Epithelial cell of esophagus (primary cell): Measurements from ENCODE around the gene SLC35F5.
"Not testable (repeated sequence)": the region's sequence is repeated elsewhere in the genome, so short reads cannot be mapped to it uniquely, and the experiment has no call there.

Experiments used
- DNase-seq: peaks from one replicate; pipeline ENCODE4 v3.0.0; 2010; ENCODE audit warnings: low read depth
- H3K4me3 ChIP-seq: 2 replicates; pipeline ENCODE4 v1.5.1; 2011; ENCODE audit warnings: mild to moderate bottlenecking, low read length, control low read depth
- TF ChIP-seq, protein P1 (sequence below): IDR thresholded peaks from 2 replicates; pipeline ENCODE4 v1.5.1; 2011; ENCODE audit warnings: low read depth, mild to moderate bottlenecking, low read length, control low read depth, inconsistent platforms; ENCODE audit not compliant: insufficient read depth; ENCODE audit errors: missing control alignments

SLC35F5 gene

DNA sequence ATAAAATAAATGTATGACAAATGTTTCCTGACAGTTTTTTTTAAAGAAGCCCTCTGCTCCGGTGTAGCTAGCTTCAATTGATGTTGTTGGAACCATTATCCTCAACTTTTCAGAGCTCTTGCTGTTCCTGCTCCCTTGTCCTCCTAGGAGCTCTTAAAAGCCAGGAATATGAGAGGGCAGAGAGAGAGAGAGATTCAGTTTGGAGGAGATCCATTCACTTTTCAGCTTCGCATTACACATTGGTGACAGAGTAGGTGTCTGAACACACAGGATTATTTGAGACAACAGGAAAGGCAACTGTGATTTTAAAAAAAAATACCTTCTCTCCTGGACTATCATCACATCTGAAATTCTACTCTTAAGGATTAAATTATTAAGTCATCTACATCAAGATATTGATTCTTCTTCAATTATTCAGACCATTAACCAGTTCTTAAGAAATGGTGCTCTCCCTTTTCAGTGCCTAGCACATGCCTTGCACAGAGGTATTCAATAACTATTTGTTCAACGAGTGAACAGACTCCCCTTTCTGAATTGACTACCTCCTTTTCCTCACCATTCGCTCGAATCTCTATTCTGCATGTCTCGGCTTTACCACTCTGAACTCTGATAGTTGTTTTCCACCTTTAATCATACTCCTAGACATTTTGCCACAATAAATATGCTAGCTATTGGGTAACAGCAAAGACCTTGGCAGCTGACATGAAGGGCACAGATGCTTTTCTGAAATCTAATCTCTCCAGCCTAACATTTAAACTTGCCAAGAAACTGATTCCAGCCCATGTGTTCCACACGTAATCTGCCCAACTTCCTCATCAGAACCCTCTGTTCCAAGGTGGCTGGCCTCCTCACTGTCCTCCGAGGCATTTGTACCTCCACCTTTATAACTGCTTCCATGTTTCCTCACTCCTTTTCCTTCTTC is 28.6 kb upstream of the SLC35F5 start:
- no peak overlapping the region for H3K4me3 ChIP-seq
- no peak for DNase-seq
- TF ChIP-seq, protein P1, sequence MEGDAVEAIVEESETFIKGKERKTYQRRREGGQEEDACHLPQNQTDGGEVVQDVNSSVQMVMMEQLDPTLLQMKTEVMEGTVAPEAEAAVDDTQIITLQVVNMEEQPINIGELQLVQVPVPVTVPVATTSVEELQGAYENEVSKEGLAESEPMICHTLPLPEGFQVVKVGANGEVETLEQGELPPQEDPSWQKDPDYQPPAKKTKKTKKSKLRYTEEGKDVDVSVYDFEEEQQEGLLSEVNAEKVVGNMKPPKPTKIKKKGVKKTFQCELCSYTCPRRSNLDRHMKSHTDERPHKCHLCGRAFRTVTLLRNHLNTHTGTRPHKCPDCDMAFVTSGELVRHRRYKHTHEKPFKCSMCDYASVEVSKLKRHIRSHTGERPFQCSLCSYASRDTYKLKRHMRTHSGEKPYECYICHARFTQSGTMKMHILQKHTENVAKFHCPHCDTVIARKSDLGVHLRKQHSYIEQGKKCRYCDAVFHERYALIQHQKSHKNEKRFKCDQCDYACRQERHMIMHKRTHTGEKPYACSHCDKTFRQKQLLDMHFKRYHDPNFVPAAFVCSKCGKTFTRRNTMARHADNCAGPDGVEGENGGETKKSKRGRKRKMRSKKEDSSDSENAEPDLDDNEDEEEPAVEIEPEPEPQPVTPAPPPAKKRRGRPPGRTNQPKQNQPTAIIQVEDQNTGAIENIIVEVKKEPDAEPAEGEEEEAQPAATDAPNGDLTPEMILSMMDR: no peak

DNA sequence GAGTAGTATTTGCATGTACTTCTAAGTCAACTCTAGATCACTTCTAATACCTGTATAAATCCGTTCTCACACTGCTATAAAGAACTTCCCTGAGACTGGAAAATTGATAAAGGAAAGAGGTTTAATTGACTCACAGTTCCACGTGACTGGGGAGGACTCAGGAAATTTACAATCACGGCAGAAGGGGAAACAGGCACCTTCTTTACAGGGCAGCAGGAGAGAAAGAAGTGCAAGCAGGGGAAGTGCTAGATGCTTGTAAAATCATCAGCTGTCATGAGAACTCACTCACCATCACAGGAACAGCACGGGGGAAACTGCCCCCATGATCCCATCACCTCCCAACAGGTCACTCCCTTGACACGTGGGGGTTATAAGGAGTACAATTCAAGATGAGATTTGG is 24.0 kb upstream of the SLC35F5 start:
- no peak overlapping the region for H3K4me3 ChIP-seq
- DNase-seq: no peak
- TF ChIP-seq, protein P1: no peak

DNA sequence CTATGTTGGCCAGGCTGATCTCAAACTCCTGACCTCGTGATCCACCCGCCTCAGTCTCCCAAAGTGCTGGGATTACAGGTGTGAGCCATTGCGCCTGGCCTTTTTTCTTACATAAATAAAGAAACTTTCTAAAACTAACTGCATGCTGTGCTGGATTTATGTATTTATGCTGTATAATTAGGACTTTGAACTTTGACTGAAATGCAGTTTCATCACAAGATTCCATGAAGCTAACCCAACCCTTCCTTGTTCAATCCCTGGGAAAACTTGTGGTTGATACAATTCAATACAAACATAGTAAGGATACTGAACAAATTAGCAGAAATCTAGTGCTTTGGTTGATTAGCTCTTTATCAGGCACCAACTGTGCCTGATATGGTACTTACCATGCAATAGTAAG is 20.9 kb upstream of the SLC35F5 start:
- TF ChIP-seq, protein P1: no peak
- no peak for DNase-seq
- H3K4me3 ChIP-seq: no peak overlapping the region

DNA sequence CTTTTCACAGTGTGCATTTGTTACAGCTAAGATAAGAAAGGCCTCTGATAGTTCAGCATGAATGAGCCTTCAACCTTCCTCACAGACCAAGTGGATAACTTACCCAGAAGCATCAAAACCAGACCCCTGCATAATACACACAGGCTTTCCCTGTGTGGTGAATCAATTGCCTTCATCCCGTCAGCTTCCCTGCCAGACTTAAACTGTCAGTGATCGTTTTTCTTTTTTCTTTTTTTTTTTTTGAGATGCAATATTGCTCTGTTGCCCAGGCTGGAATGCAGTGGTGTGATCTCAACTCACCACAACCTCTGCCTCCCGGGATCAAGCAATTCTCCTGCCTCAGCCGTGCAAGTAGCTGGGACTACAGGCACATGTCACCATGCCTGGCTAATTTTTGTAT is 20.5 kb upstream of the SLC35F5 start:
- no peak for DNase-seq

DNA sequence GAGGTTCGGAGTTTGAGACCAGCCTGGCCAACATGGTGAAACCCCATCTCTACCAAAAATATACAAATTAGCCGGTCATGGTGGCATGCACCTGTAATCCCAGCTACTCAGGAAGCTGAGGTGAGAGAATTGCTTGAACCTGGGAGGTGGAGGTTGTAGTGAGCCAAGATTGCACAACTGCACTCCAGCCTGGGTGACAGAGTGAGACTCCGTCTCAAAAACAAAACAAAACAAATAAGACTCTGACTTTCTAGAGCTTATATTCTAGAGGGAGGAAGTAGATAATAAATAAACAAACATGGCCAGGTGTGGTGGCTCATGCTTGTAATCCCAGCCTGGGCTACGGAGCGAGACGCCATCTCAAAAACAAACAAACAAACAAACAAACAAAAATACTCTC is 18.2 kb upstream of the SLC35F5 start:
- DNase-seq, H3K4me3 ChIP-seq: not testable (repeated sequence)

More for the DNA sequence above, 20.5 kb upstream of the SLC35F5 start:
- H3K4me3 ChIP-seq: no peak overlapping the region
- TF ChIP-seq, protein P1: no peak

DNA sequence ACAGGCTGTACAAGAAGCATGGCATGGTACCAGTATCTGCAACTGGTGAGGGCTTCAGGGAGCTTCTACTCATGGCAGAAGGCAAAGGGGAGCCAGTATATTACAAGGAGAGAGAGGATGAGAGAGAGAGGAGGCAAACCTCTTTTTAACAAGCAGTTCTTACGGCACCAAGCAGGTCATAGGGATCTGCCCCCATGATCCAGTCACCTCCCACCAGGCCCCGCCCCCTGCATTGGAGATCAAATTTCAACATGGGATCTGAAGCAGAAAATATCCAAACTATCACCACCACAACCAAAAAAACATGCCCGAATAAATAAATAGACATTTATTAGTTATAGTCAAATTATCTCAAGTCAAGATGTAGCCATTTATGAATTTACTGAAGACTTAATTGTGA is 14.5 kb upstream of the SLC35F5 start:
- TF ChIP-seq, protein P1: no peak
- DNase-seq: no peak
- H3K4me3 ChIP-seq: no peak overlapping the region

DNA sequence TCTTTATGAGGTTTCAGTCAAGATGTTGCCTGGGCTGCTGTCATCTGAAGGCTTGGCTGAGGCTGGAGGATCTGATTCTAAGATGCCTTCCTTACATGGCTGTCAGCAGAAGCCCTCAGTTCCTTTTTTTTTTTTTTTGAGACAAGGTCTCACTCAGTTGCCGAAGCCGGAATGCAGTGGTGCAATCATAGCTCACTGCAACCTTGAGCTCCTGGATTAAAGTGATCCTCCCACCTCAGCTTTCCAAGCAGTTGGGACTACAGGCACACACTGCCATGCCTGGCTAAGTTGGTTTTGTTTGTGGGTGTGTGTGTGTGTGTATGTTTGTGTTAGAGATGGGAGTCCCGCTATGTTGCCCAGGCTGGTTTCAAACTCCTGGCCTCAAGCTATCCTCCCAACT is 13.1 kb upstream of the SLC35F5 start:
- no peak for DNase-seq
- TF ChIP-seq, protein P1: no peak
- H3K4me3 ChIP-seq: no peak overlapping the region
